Measurements from ENCODE around the gene VASH2. TPM values are rescaled to one million over a fixed set of nuclear protein-coding genes. Genes with fewer than 3 reads are reported as not detected.
"Not testable (repeated sequence)": the region's sequence is repeated elsewhere in the genome, so short reads cannot be mapped to it uniquely, and the experiment has no call there.

VASH2 gene
- total and polyA plus RNA-seq, 2 donors (not counting 1 experiment from before 2014, with no cell fraction given), result 0.06 TPM; not detected in 1

GRCh38 chr1:213020016-213020415, 69.7 kb downstream of the VASH2 start:
- H3K9me3 Mint-ChIP-seq (ENCODE audit: insufficient read depth), result no peaks in the 10 kb centered on the region
- ATAC-seq (ENCODE audit: low read depth), result no peak
- no peak overlapping the region for H2AFZ ChIP-seq (ENCODE audit: insufficient read depth, low read depth, low read length, poor library complexity, severe bottlenecking)

DNA sequence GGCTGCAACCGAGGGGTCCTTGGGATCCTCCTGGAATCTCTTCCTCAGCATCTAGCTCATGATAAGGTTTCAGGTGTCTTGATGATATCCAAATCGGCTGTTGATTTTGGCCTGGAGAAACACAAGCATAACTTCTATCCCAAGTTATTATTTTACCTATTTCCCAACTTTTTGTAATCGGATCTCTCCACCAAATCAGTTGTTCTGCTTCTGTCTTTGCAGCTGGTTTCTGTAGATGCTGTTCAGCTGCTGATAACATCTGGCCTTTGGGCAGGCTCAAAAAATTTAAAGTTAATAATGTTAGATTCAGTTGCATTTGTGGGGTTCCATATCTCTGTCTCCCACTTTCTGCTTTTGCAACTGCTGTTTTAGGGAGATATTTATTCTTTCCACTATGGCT, 76.7 kb downstream of the VASH2 start:
- peaks cover 54% of the 10 kb centered on the region for H3K27me3 Mint-ChIP-seq

More at GRCh38 chr1:213020016-213020415, 69.7 kb downstream of the VASH2 start:
- no peak overlapping the region for H3K4me3 ChIP-seq (ENCODE audit: control extremely low read depth in 1 of 5, extremely low read depth in 1 of 5, insufficient read depth in 1 of 5, low read depth in 2 of 5, low read length in 4 of 5)
- no peak for DNase-seq
- peaks cover 0 to 5% (median 1%) of the 10 kb centered on the region in 4 experiments for H3K27me3 ChIP-seq (replicated peaks in 1 of 4; ENCODE audit: control extremely low read depth in 1 of 4, control insufficient read depth in 3 of 4, insufficient read depth in 4 of 4, low read length in 3 of 4)
- ChIA-PET CTCF (interaction anchor here (0.5 kb wide), 1 partner anchor 16 kb away, joined by 3 read pairs; no protein-coding TSS in a partner anchor), POLR2A (no interaction called here)
- no peaks in the 10 kb centered on the region for H3K9me3 ChIP-seq (ENCODE audit: control extremely low read depth in 1 of 3, control insufficient read depth in 2 of 3, insufficient read depth in 1 of 3, low read length in 2 of 3)
- peaks cover 5% of the 10 kb centered on the region for H3K4me1 Mint-ChIP-seq
- H3K9ac ChIP-seq (ENCODE audit: low read length), result no peak overlapping the region
- H4K20me1 ChIP-seq (ENCODE audit: control insufficient read depth, insufficient read depth, low read length, poor library complexity, severe bottlenecking), result no peaks in the 10 kb centered on the region
- 100% methylated on average over 1 of the region's 3 CpGs for WGBS (ENCODE audit: insufficient coverage)
- no peak overlapping the region for H3K27ac Mint-ChIP-seq
- H3K4me2 ChIP-seq (replicated peaks; ENCODE audit: low read depth, low read length, poor library complexity, severe bottlenecking), result no peak overlapping the region
- H3K27me3 Mint-ChIP-seq, result peaks cover 9% of the 10 kb centered on the region
- peaks cover 2% of the 10 kb centered on the region for H3K79me2 ChIP-seq (ENCODE audit: control insufficient read depth, insufficient read depth, low read length)
- H3K27ac ChIP-seq (ENCODE audit: low read length in 2 of 2), result no peak overlapping the region
- intact Hi-C loops (cut with micrococcal nuclease), result no loop called here
- no peaks in the 10 kb centered on the region for H3K36me3 ChIP-seq (replicated peaks in 1 of 2; ENCODE audit: control extremely low read depth in 1 of 2, control insufficient read depth in 1 of 2, extremely low read depth in 1 of 2, insufficient read depth in 2 of 2, low read length in 1 of 2)
- TF ChIP-seq, protein P1, sequence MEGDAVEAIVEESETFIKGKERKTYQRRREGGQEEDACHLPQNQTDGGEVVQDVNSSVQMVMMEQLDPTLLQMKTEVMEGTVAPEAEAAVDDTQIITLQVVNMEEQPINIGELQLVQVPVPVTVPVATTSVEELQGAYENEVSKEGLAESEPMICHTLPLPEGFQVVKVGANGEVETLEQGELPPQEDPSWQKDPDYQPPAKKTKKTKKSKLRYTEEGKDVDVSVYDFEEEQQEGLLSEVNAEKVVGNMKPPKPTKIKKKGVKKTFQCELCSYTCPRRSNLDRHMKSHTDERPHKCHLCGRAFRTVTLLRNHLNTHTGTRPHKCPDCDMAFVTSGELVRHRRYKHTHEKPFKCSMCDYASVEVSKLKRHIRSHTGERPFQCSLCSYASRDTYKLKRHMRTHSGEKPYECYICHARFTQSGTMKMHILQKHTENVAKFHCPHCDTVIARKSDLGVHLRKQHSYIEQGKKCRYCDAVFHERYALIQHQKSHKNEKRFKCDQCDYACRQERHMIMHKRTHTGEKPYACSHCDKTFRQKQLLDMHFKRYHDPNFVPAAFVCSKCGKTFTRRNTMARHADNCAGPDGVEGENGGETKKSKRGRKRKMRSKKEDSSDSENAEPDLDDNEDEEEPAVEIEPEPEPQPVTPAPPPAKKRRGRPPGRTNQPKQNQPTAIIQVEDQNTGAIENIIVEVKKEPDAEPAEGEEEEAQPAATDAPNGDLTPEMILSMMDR (IDR thresholded peaks at IDR 0.05), result no peak
- TF ChIP-seq EZH2 (IDR thresholded peaks at IDR 0.05; ENCODE audit: borderline replicate concordance, insufficient read depth, low read depth, low read length, poor library complexity, severe bottlenecking), result no peak
- H3K4me3 Mint-ChIP-seq, result no peak overlapping the region
- peaks cover 0 to 4% of the 10 kb centered on the region in 2 donors for H3K4me1 ChIP-seq (ENCODE audit: control insufficient read depth in 2 of 2, insufficient read depth in 2 of 2, low read length in 2 of 2)

More for the DNA sequence above, 76.7 kb downstream of the VASH2 start:
- ATAC-seq (ENCODE audit: low read depth); H3K4me1 ChIP-seq (ENCODE audit: control insufficient read depth in 2 of 2, insufficient read depth in 2 of 2, low read length in 2 of 2); H3K9ac ChIP-seq (ENCODE audit: low read length); H3K27ac Mint-ChIP-seq; POLR2A ChIA-PET; intact Hi-C loops (cut with micrococcal nuclease); H4K20me1 ChIP-seq (ENCODE audit: control insufficient read depth, insufficient read depth, low read length, poor library complexity, severe bottlenecking); H2AFZ ChIP-seq (ENCODE audit: insufficient read depth, low read depth, low read length, poor library complexity, severe bottlenecking); DNase-seq; H3K4me2 ChIP-seq (replicated peaks; ENCODE audit: low read depth, low read length, poor library complexity, severe bottlenecking); H3K9me3 Mint-ChIP-seq (ENCODE audit: insufficient read depth); H3K4me3 ChIP-seq (ENCODE audit: control extremely low read depth in 1 of 5, extremely low read depth in 1 of 5, insufficient read depth in 1 of 5, low read depth in 2 of 5, low read length in 4 of 5); H3K36me3 ChIP-seq (replicated peaks in 1 of 2; ENCODE audit: control extremely low read depth in 1 of 2, control insufficient read depth in 1 of 2, extremely low read depth in 1 of 2, insufficient read depth in 2 of 2, low read length in 1 of 2); H3K27me3 ChIP-seq (replicated peaks in 1 of 4; ENCODE audit: control extremely low read depth in 1 of 4, control insufficient read depth in 3 of 4, insufficient read depth in 4 of 4, low read length in 3 of 4); H3K4me1 Mint-ChIP-seq; H3K9me3 ChIP-seq (ENCODE audit: control extremely low read depth in 1 of 3, control insufficient read depth in 2 of 3, insufficient read depth in 1 of 3, low read length in 2 of 3); CTCF ChIA-PET; H3K27ac ChIP-seq (ENCODE audit: low read length in 2 of 2); H3K79me2 ChIP-seq (ENCODE audit: control insufficient read depth, insufficient read depth, low read length); H3K4me3 Mint-ChIP-seq: not testable (repeated sequence)
- WGBS (ENCODE audit: insufficient coverage), result no CpG with 5 or more reads among the region's 3 CpGs

Measured in B cell (primary cell).